GM12891 (cell line): Measurements from ENCODE around the gene PACSIN1.

Experiments
- DNase-seq: peaks from one replicate; pipeline ENCODE4 v3.0.0; 2011; ENCODE audit warnings: low spot score; ENCODE audit not compliant: insufficient read length
- FAIRE-seq: peaks from 2 replicates; lab custom pipeline; 2011; peaks lifted over from hg19 to GRCh38; lab: Jason Lieb, UNC
- PAX5 ChIP-seq: IDR thresholded peaks from 2 replicates; pipeline ENCODE4 v1.6.1; 2011; ENCODE audit warnings: low read length, moderate library complexity, mild to moderate bottlenecking; ENCODE audit not compliant: insufficient read depth, severe bottlenecking
- POLR2A ChIP-seq: IDR thresholded peaks from 2 replicates; pipeline ENCODE4 v1.6.1; 2011; ENCODE audit warnings: low read depth, low read length, control low read depth
- POLR2AphosphoS5 ChIP-seq: IDR thresholded peaks from 2 replicates; pipeline ENCODE4 v1.6.1; 2011; ENCODE audit warnings: low read depth, low read length, control low read depth
- POU2F2 ChIP-seq: IDR thresholded peaks from 2 replicates; pipeline ENCODE4 v1.6.1; 2011; ENCODE audit warnings: low read depth, mild to moderate bottlenecking, control low read depth, low read length, moderate library complexity
- SPI1 ChIP-seq: IDR thresholded peaks from 2 replicates; pipeline ENCODE4 v1.6.1; 2011; ENCODE audit warnings: low read depth, low read length, control low read depth
- TAF1 ChIP-seq: IDR thresholded peaks from 2 replicates; pipeline ENCODE4 v1.6.1; 2011; ENCODE audit warnings: low read depth, low read length, control low read depth

Gene PACSIN1

GRCh38 chr6:34525431-34526175 lies 59.7 kb downstream of the PACSIN1 start:
- DNase-seq (no peak), FAIRE-seq (no peak)
- TF ChIP-seq TAF1, result no peak
- no peak for TF ChIP-seq PAX5
- TF ChIP-seq POU2F2, result no peak
- TF ChIP-seq POLR2AphosphoS5, result no peak
- no peak for TF ChIP-seq POLR2A
- no peak for TF ChIP-seq SPI1

GRCh38 chr6:34526241-34526972 lies 60.5 kb downstream of the PACSIN1 start:
- DNase-seq, result no peak
- no peak for FAIRE-seq
- TF ChIP-seq TAF1 (no peak), POLR2A (no peak), POU2F2 (no peak), SPI1 (no peak), POLR2AphosphoS5 (no peak), PAX5 (no peak)

DNA sequence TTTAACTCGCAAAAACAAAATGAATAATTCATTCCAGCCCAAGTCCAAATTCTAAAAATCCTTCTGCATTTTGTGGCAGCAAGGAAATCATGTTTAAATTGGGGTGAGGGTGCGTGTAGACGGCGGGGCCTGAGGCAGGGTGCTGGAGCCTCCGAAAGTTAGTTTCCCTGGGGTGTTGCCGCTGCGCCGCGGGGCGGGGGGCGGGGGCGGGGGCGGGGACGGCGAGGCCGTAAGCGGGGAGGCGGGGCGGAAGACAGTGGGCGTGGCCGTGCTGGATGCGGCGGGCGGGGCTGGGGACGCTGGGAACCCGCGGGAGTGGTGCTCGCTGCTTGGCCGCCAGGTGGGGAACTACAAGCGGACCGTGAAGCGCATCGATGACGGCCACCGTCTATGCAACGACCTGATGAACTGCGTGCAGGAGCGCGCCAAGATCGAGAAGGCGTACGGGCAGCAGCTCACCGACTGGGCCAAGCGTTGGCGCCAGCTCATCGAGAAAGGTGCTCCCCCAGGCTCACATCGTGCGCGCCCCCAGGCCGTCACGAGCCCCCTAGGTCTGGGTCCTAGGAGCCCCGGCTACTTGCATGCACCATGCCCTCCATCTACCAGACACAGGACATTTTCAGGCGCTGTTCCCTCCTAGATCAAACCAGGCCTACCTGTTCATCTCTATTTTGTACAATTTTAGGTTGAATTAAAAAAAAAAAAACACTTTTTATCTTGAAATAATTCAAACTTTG lies 61.3 kb downstream of the PACSIN1 start:
- DNase-seq (peak; percentile 100), FAIRE-seq (peak; percentile 99)
- 0 out of 2 replicates have a peak, but pooled peaks have one; percentile 27 for TF ChIP-seq POU2F2
- TF ChIP-seq TAF1, result no peak

DNA sequence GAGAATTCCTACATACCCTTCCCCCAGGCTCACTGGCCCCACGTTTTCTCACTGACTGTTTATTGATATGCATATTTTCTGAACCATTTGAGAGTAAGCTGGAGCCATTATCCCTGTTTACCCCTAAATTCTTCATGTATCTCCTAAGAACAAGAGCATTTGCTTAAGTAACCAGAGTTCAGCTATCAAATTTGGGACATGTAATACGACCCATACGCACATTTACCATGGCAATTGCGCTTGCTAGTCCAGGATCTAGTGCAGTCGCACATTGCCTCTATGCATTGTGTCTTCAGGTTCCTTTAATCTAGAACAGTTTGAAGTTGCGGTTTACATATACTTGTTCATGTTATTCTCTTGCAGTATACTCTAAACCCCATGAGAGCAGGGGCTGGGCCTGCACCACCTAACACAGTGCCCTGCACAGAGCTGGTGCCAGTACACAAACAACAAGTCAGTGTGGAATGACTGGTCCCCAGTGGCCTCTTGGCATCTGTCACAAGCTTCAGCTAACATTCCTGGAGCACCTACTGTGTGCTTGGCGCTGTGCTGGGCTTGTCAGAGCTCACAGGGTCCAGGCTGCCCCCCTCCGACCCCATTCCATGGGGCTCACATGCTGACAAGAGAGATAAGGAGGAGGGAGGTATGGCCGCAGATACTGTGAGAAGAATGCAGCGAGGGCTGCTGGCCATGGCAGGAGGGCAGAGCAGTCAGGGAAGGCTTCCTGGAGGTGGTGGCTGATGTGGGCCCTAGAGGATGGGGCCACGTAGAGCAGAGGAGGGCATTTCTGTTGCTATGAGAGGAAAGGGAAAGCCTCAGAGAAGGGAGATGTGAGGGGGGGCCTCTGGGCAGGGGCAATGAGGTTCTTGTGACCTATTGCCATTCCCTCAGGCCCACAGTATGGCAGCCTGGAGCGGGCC lies 62.1 kb downstream of the PACSIN1 start:
- no peak for DNase-seq
- TF ChIP-seq PAX5 (no peak), POLR2A (no peak), TAF1 (no peak), SPI1 (no peak), POU2F2 (no peak), POLR2AphosphoS5 (no peak)
- FAIRE-seq, result no peak

DNA sequence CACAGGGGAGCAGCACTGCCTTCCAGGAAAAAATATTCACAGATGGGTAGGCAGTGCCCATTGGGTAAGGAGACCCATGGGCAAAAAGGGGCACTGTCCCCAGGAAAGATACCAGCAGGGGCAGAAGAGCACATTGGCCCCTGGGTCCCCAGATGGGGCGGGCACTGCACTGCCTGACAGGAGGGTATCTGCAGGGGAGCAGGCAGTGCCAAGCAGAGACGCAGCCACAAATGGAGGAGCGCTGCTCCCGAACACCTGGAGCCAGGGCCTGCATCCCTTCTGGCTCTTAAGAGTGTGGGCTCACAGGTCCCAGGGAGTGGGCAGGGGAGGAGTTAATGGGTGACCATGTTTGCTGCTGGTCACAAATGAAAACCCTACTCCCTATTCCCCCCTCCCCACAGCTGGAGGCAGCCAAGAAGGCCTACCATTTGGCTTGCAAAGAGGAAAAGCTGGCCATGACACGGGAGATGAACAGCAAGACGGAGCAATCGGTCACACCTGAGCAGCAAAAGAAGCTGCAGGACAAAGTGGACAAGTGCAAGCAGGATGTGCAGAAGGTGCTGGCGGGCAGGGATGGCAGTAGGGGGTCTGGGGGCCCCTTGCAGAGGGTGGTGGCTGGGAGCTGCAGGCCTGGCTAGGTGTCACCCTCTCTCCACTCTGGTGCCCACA lies 63.3 kb downstream of the PACSIN1 start:
- TF ChIP-seq POLR2AphosphoS5, result no peak
- no peak for TF ChIP-seq POLR2A
- no peak for DNase-seq
- FAIRE-seq, result no peak

- TF ChIP-seq POLR2AphosphoS5 (no peak), PAX5 (no peak), POLR2A (no peak), POU2F2 (no peak), SPI1 (no peak), TAF1 (no peak)
- no peak for FAIRE-seq
- no peak for DNase-seq
Observed at GRCh38 chr6:34529665-34530327, 63.9 kb downstream of the PACSIN1 start.

DNA sequence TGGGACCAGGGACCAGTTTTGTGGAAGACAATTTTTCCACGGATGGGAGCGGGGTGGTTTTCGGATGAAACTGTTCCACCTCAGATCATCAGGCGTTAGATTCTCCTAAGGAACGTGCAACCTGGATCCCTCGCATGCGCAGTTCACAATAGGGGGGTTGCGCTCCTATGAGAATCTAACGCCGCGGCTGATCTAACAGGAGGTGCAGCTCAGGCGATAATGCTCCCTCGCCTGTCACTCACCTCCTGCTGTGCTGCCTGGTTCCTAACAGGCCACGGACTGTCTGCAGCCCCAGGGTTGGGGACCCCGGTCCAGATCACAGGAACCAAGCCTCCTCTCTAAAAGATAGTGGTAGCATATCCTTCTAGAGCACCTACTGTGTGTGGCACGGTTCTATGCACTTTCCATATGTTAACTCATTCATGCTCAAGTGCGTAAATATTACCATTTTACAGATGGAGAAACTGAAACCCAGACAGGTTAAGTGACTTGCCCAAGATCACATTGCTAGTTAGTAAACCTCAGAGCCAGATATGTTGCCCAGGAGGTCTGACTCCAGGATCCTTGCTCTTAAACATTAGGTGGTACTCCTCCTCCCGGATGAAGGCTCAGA lies 65.0 kb downstream of the PACSIN1 start:
- TF ChIP-seq PAX5 (no peak), POLR2AphosphoS5 (no peak), TAF1 (no peak), SPI1 (no peak), POU2F2 (no peak), POLR2A (no peak)
- FAIRE-seq (no peak), DNase-seq (no peak)

DNA sequence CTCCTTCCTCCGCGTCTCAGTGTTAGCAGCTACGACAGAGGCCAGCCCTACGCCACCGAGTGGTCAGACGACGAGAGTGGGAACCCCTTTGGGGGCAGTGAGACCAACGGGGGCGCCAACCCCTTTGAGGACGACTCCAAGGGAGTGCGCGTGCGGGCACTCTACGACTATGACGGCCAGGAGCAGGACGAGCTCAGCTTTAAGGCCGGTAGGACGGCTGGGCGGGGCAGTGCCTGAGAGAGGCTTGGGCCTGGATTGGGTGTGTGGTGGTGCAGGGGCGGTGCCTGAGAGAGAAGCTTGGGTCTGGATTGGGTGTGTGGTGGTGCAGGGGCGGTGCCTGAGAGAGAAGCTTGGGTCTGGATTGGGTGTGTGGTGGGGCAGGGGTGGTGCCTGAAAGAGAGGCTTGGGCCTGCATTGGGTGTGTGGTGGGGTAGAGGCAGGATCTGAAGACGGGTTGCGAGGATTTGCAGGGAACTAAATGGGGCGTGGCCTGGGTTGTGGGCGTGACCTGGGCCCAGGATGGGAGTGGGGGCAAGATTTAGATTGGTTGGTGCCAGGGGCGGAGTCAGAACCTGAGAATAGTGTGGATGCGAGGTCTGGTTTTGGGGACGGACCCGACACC lies 65.8 kb downstream of the PACSIN1 start:
- TF ChIP-seq POLR2A (no peak), SPI1 (no peak)
- no peak for DNase-seq
- no peak for FAIRE-seq
